Lung (tissue), 12 donors: ENCODE data around the gene RNGTT. TPM values are rescaled to one million over a fixed set of nuclear protein-coding genes. Genes with fewer than 3 reads are reported as not detected.

ENCODE experiments used
- ATAC-seq: fragments of 200-7000 bp; cut with Tn5 transposase; one replicate; pipeline ENCODE4 v1.9.1; 2020; ENCODE audit warnings: moderate number of reproducible peaks; ENCODE audit not compliant: insufficient read depth, low FRiP score
- DNase-seq, 3 donors: peaks; one replicate each; pipeline ENCODE4 v3.0.0-alpha.2; 2013 to 2017
- H3K27ac ChIP-seq, 2 donors: one replicate each; pipeline ENCODE4 v1.5.1; 2013; ENCODE audit warnings: mild to moderate bottlenecking in 2 of 2, moderate library complexity in 2 of 2, control low read depth in 1 of 2, inconsistent platforms in 1 of 2, low read depth in 1 of 2, low read length in 1 of 2
- H3K27me3 ChIP-seq, 3 donors: one replicate each; pipeline ENCODE4 v1.5.1; 2013; ENCODE audit warnings: low read length in 2 of 3; ENCODE audit not compliant: control insufficient read depth in 3 of 3, insufficient read depth in 3 of 3
- H3K36me3 ChIP-seq, 4 donors: one replicate each; pipeline ENCODE4 v1.5.1; 2013; ENCODE audit warnings: low read length in 4 of 4, mild to moderate bottlenecking in 1 of 4, moderate library complexity in 1 of 4; ENCODE audit not compliant: control insufficient read depth in 4 of 4, insufficient read depth in 4 of 4
- H3K4me1 ChIP-seq, 5 donors: one replicate each; pipeline ENCODE4 v1.5.1; 2013; ENCODE audit warnings: low read length in 5 of 5, mild to moderate bottlenecking in 2 of 5, moderate library complexity in 1 of 5; ENCODE audit not compliant: control insufficient read depth in 5 of 5, insufficient read depth in 5 of 5
- H3K4me3 ChIP-seq: one replicate; pipeline ENCODE4 v1.5.1; 2013; ENCODE audit warnings: mild to moderate bottlenecking, control low read depth, moderate library complexity
- H3K9ac ChIP-seq, 2 donors: one replicate each; pipeline ENCODE4 v1.5.1; 2013; ENCODE audit warnings: low read length in 2 of 2, control low read depth in 1 of 2; ENCODE audit not compliant: insufficient read depth in 1 of 2
- H3K9me3 ChIP-seq, 4 donors: one replicate each; pipeline ENCODE4 v1.5.1; 2013; ENCODE audit warnings: low read length in 3 of 4, mild to moderate bottlenecking in 1 of 4, moderate library complexity in 1 of 4; ENCODE audit not compliant: control insufficient read depth in 4 of 4, insufficient read depth in 3 of 4
- CTCF ChIP-seq: IDR thresholded peaks from 2 replicates; pipeline ENCODE4 v1.5.1; 2012; ENCODE audit warnings: mild to moderate bottlenecking; ENCODE audit errors: control extremely low read depth, extremely low read depth
- WGBS, 2 donors: extraction: QIAGEN DNeasy Blood & Tissue Kit; methylation state at CpG; one replicate each; pipeline ENCODE4 v1.1.7; 2013; 5-methylcytosine and 5-hydroxymethylcytosine counted together
- polyA plus RNA-seq, 2 donors: library from polyadenylated mRNA; stranded (reverse); fragments of 200-250 nt; gene quantifications; one replicate each; pipeline ENCODE4 v1.2.1, GENCODE V29; 2013
- total RNA-seq, 2 donors: library from RNA; depleted of rRNA in 1 of 2; stranded (reverse); fragments of >200 nt in 1 of 2; gene quantifications; one replicate each; pipeline ENCODE4 v1.2.1, GENCODE V29; 2014 to 2021
- donor health status: control.
- donor health status: control.
- donor health status: Bipolar disorder and iron deficiency.
- donor health status: healthy.
- donor health status: DM: yes; HTN: yes; CAD: no.

Gene RNGTT
- total and polyA plus RNA-seq, 4 donors = 3.0 to 25.0 (median 9.2) TPM

GRCh38 chr6:88662653-88663174 is 300.7 kb downstream of the RNGTT start:
- Histone ChIP-seq H3K27ac (no peak overlapping the region), H3K9me3 (peaks cover 0 to 15% (median 4%) of the 10 kb centered on the region in 4 donors), H3K27me3 (no peaks in the 10 kb centered on the region), H3K36me3 (no peaks in the 10 kb centered on the region), H3K4me1 (no peaks in the 10 kb centered on the region), H3K4me3 (no peak overlapping the region), H3K9ac (no peak overlapping the region)
- DNase-seq (no peak), ATAC-seq (no peak)
- TF ChIP-seq CTCF = no peak
- 97 to 99% methylated on average over 12 of the region's 12 CpGs for WGBS, 2 donors

- H3K4me3 ChIP-seq = no peak overlapping the region
- no peaks in the 10 kb centered on the region for H3K27me3 ChIP-seq
- peaks cover 0 to 2% (median 0%) of the 10 kb centered on the region in 4 donors for H3K36me3 ChIP-seq
- ATAC-seq (no peak), DNase-seq (no peak)
- WGBS, 2 donors = 71 to 78% methylated on average over 5 of the region's 5 CpGs
- H3K9ac ChIP-seq = no peak overlapping the region
- peaks cover 0 to 20% (median 6%) of the 10 kb centered on the region in 4 donors for H3K9me3 ChIP-seq
- no peak for TF ChIP-seq CTCF
- H3K4me1 ChIP-seq = no peaks in the 10 kb centered on the region
- H3K27ac ChIP-seq = no peak overlapping the region
These were observed 301.2 kb downstream of the RNGTT start for GRCh38 chr6:88662163-88662580.

- WGBS, 2 donors = 90 to 94% methylated on average over 6 of the region's 6 CpGs
- no peak for ATAC-seq
- H3K4me3 ChIP-seq = no peak overlapping the region
- no peak overlapping the region for H3K27ac ChIP-seq
- TF ChIP-seq CTCF = no peak
- H3K36me3 ChIP-seq = peaks cover 0 to 2% (median 0%) of the 10 kb centered on the region in 4 donors
- no peaks in the 10 kb centered on the region for H3K4me1 ChIP-seq
- H3K9ac ChIP-seq = no peak overlapping the region
- H3K27me3 ChIP-seq = no peaks in the 10 kb centered on the region
- peaks cover 0 to 20% (median 8%) of the 10 kb centered on the region in 4 donors for H3K9me3 ChIP-seq
- no peak for DNase-seq
These were observed 302.3 kb downstream of the RNGTT start for GRCh38 chr6:88661136-88661535.

- ATAC-seq = no peak
- peaks cover 0 to 2% (median 0%) of the 10 kb centered on the region in 4 donors for H3K36me3 ChIP-seq
- H3K27me3 ChIP-seq = no peaks in the 10 kb centered on the region
- H3K27ac ChIP-seq = no peak overlapping the region
- H3K9ac ChIP-seq = no peak overlapping the region
- H3K4me3 ChIP-seq = no peak overlapping the region
- no peak for DNase-seq
- peaks cover 0 to 12% (median 5%) of the 10 kb centered on the region in 4 donors for H3K9me3 ChIP-seq
- H3K4me1 ChIP-seq = no peaks in the 10 kb centered on the region
- no peak for TF ChIP-seq CTCF
These were observed 307.8 kb downstream of the RNGTT start for GRCh38 chr6:88655586-88655985.
